ENCODE results near the gene ERN2. TPM values are rescaled to one million over a fixed set of nuclear protein-coding genes. Genes with fewer than 3 reads are reported as not detected.

The ERN2 gene
- total RNA-seq, 2 donors from 2014 or later, result 121 to 191 TPM

- no peak overlapping the region for H3K9ac ChIP-seq (ENCODE audit: low read depth in 2 of 2, low read length in 2 of 2)
- H3K4me3 ChIP-seq, result no peak overlapping the region
- no peak for DNase-seq
- H3K27ac ChIP-seq, result no peak overlapping the region
- H3K9me3 ChIP-seq, result no peaks in the 10 kb centered on the region
- H3K27me3 ChIP-seq, result no peaks in the 10 kb centered on the region
- intact Hi-C loops (cut with DNase I), result no loop called here
- TF ChIP-seq CTCF (IDR thresholded peaks at IDR 0.05), result no peak
- H3K4me1 ChIP-seq, result no peaks in the 10 kb centered on the region
- peaks cover 15% of the 10 kb centered on the region for H3K36me3 ChIP-seq
Measured at GRCh38 chr16:23666571-23667354, 46.3 kb downstream of the ERN2 start.

- no peak for TF ChIP-seq CTCF (IDR thresholded peaks at IDR 0.05)
- DNase-seq, result no peak
- Histone ChIP-seq H3K9ac (ENCODE audit: low read depth in 2 of 2, low read length in 2 of 2) (no peak overlapping the region), H3K4me3 (no peak overlapping the region), H3K27ac (no peak overlapping the region), H3K4me1 (no peaks in the 10 kb centered on the region), H3K36me3 (peaks cover 20% of the 10 kb centered on the region), H3K27me3 (no peaks in the 10 kb centered on the region), H3K9me3 (no peaks in the 10 kb centered on the region)
- intact Hi-C loops (cut with DNase I), result no loop called here
Measured at GRCh38 chr16:23663918-23664317, 49.1 kb downstream of the ERN2 start.

DNA sequence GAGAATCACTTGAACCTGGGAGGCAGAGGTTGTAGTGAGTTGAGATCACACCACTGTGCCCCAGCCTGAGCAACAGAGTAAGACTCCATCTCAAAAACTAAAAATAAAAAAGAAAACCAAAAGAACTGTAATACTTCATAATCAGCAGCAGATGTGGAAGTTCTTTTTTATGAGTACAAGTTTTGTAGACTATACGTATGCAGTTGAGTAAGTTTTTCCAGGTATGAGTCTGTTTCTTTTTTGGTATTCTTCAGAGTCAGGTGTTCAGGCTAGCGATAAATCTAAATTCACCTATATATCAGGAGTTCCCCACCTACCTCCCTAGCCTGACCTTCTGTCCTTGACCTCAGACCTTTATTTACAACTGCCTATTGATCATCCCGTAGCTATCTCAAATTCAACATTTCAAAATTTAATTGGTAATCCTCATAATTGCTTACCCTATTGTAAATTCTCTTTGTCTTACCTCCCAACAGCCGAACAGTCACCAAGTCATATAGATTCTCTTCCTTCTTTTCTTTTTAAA is 61.0 kb downstream of the ERN2 start:
- H3K36me3 ChIP-seq, result no peaks in the 10 kb centered on the region
- no peaks in the 10 kb centered on the region for H3K27me3 ChIP-seq
- TF ChIP-seq CTCF (IDR thresholded peaks at IDR 0.05), result no peak
- intact Hi-C loops (cut with DNase I), result no loop called here
- no peak overlapping the region for H3K4me3 ChIP-seq
- no peak overlapping the region for H3K27ac ChIP-seq
- no peak for DNase-seq
- no peaks in the 10 kb centered on the region for H3K4me1 ChIP-seq
- H3K9ac ChIP-seq (ENCODE audit: low read depth in 2 of 2, low read length in 2 of 2), result no peak overlapping the region
- no peaks in the 10 kb centered on the region for H3K9me3 ChIP-seq

- H3K36me3 ChIP-seq, result no peaks in the 10 kb centered on the region
- no peak for TF ChIP-seq CTCF (IDR thresholded peaks at IDR 0.05)
- H3K27ac ChIP-seq, result no peak overlapping the region
- H3K9ac ChIP-seq (ENCODE audit: low read depth in 2 of 2, low read length in 2 of 2), result no peak overlapping the region
- no peak for DNase-seq
- H3K9me3 ChIP-seq, result no peaks in the 10 kb centered on the region
- no peak overlapping the region for H3K4me3 ChIP-seq
- no peaks in the 10 kb centered on the region for H3K4me1 ChIP-seq
- intact Hi-C loops (cut with DNase I), result no loop called here
- no peaks in the 10 kb centered on the region for H3K27me3 ChIP-seq
Measured at GRCh38 chr16:23650674-23651416, 62.2 kb downstream of the ERN2 start.

DNA sequence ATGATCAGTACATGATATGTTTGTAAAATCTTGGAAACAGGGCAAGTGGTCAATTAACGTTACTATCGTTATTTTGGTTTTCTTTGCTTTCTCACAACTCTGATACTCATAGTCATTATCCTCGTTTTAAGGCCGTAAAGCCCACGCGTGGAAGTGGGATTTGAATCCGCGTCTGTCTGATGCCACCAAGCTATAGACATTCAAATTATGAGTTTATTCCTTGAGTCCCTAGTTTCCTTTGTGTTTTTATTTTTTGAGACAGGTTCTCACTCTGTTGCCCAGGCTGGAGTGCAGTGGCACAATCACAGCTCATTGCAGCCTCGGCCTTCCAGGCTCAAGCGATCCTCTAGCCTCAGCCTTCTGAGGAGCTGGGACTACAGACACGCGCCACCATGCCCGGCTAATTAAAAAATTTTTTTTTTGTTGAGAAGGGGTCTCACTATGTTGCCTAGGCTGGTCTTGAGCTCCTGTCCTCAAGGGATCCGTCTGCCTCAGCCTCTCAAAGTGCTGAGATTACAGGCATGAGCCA is 70.7 kb downstream of the ERN2 start:
- H3K9me3 ChIP-seq, result no peaks in the 10 kb centered on the region
- TF ChIP-seq CTCF (IDR thresholded peaks at IDR 0.05), result no peak
- intact Hi-C loops (cut with DNase I), result no loop called here

More for the DNA sequence above, 70.7 kb downstream of the ERN2 start:
- Histone ChIP-seq H3K4me3 (peak overlapping the region; percentile 99), H3K4me1 (peaks cover 3% of the 10 kb centered on the region), H3K27ac (no peak overlapping the region), H3K36me3 (no peaks in the 10 kb centered on the region), H3K27me3 (no peaks in the 10 kb centered on the region), H3K9ac (ENCODE audit: low read depth in 2 of 2, low read length in 2 of 2) (peak overlapping the region; percentile 93 to 95)
- DNase-seq, result no peak
